HFFc6 (cell line): ENCODE measurements around the gene LILRA2. TPM values are rescaled to one million over a fixed set of nuclear protein-coding genes. Genes with fewer than 3 reads are reported as not detected.
"Not testable (repeated sequence)": the region's sequence is repeated elsewhere in the genome, so short reads cannot be mapped to it uniquely, and the experiment has no call there.

Experiments
- DNase-seq: peaks from one replicate; pipeline ENCODE4 v3.0.0-alpha.2; 2018
- H3K27ac Mint-ChIP-seq: 2 replicates; pipeline ENCODE4 v1.8.0; 2020; ENCODE audit warnings: mild to moderate bottlenecking, mixed read lengths
- H3K27me3 Mint-ChIP-seq: 2 replicates; pipeline ENCODE4 v1.8.0; 2021; ENCODE audit warnings: mild to moderate bottlenecking, moderate library complexity, mixed read lengths; ENCODE audit not compliant: insufficient read depth
- H3K36me3 Mint-ChIP-seq: 2 replicates; pipeline ENCODE4 v1.8.0; 2021; ENCODE audit warnings: low read depth, mixed read lengths
- H3K4me1 Mint-ChIP-seq: 2 replicates; pipeline ENCODE4 v1.8.0; 2020; ENCODE audit warnings: low read depth, mixed read lengths
- H3K4me3 Mint-ChIP-seq: 2 replicates; pipeline ENCODE4 v1.8.0; 2020; ENCODE audit warnings: mild to moderate bottlenecking, moderate library complexity, mixed read lengths
- H3K9me3 Mint-ChIP-seq: 2 replicates; pipeline ENCODE4 v1.8.0; 2020; ENCODE audit warnings: mild to moderate bottlenecking, mixed read lengths
- CTCF ChIP-seq: fragments of 200-600 bp; sonication (generic); IDR thresholded peaks from 2 replicates; pipeline ENCODE4 v1.5.0; 2021; ENCODE audit warnings: antibody characterized with exemption, mild to moderate bottlenecking
- total RNA-seq, 6 experiments: library from RNA; stranded (reverse); fragmentation: NEBNext Ultra II Directional; extraction: Animal tissue kit (Norgen Biotek cat#: 25700); gene quantifications; 2 replicates in 1 of 6; 3 replicates in 5 of 6; pipeline ENCODE4 v1.2.3, GENCODE V29; 2021

Gene LILRA2
- total RNA-seq, 6 experiments from 2014 or later = not detected

- no peaks in the 10 kb centered on the region for H3K27me3 Mint-ChIP-seq
- H3K36me3 Mint-ChIP-seq = no peaks in the 10 kb centered on the region; the same call in 1 of the 2 replicates
- no peak overlapping the region for H3K27ac Mint-ChIP-seq
- no peaks in the 10 kb centered on the region for H3K4me1 Mint-ChIP-seq
- H3K4me3 Mint-ChIP-seq = no peak overlapping the region
- H3K9me3 Mint-ChIP-seq = peaks cover 62% of the 10 kb centered on the region
- no peak for DNase-seq
- TF ChIP-seq CTCF = no peak
Observed at GRCh38 chr19:54587026-54587425, 13.4 kb downstream of the LILRA2 start.

- H3K27ac Mint-ChIP-seq, H3K4me3 Mint-ChIP-seq, H3K4me1 Mint-ChIP-seq, DNase-seq, H3K27me3 Mint-ChIP-seq, H3K36me3 Mint-ChIP-seq: not testable (repeated sequence)
- peaks cover 53% of the 10 kb centered on the region for H3K9me3 Mint-ChIP-seq
Observed at GRCh38 chr19:54593445-54593844, 19.9 kb downstream of the LILRA2 start, which contains the start of gene LILRA1. TSS of gene LILRA1 (plus strand) at chr19:54593632. CDS start at chr19:54594245, 613 bp downstream.

DNA sequence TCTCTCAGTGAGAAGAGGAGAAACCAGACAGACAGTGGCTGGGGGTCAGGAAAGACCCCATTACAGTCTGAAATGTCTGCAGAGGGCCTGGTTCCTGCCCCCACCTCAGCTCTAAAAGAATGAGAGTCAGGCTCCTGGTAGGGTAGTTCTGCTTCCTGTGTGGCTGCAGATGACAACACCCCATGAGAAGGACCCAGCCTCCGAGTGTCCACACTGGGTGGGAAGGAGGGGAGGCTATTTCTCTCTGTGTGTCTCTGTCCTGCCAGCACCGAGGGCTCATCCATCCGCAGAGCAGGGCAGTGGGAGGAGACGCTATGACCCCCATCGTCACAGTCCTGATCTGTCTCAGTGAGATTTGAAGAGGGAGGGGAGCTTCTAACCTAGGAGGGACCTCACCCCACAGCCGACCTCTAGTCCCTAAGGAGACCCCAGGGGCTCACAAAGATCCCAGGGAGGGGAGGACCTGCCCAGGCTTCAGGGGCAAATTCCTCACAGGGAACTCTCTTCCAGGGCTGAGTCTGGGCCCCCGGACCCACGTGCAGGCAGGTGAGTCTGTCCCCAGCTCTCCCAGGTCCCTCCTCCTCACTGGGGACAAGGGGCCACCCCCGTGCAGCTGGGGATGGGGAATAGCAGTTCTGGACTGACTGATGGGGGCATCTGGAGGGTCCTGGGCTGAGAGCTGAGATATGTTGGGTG is 20.5 kb downstream of the LILRA2 start:
- not testable (repeated sequence) for H3K4me3 Mint-ChIP-seq, H3K27ac Mint-ChIP-seq
- peaks cover 50% of the 10 kb centered on the region for H3K9me3 Mint-ChIP-seq

GRCh38 chr19:54594737-54595136 is 21.1 kb downstream of the LILRA2 start:
- TF ChIP-seq CTCF = no peak
- Mint-ChIP-seq H3K9me3 (peaks cover 43% of the 10 kb centered on the region), H3K4me3 (no peak overlapping the region), H3K27me3 (no peaks in the 10 kb centered on the region), H3K27ac (no peak overlapping the region), H3K4me1 (no peaks in the 10 kb centered on the region), H3K36me3 (no peaks in the 10 kb centered on the region)
- DNase-seq = no peak

More for the DNA sequence above, 20.5 kb downstream of the LILRA2 start:
- DNase-seq, H3K4me1 Mint-ChIP-seq, H3K36me3 Mint-ChIP-seq, H3K27me3 Mint-ChIP-seq: not testable (repeated sequence)

- H3K4me1 Mint-ChIP-seq, H3K36me3 Mint-ChIP-seq, H3K27me3 Mint-ChIP-seq, DNase-seq, H3K27ac Mint-ChIP-seq, H3K4me3 Mint-ChIP-seq: not testable (repeated sequence)
- peaks cover 41% of the 10 kb centered on the region for H3K9me3 Mint-ChIP-seq
Observed at GRCh38 chr19:54595680-54596436, 22.3 kb downstream of the LILRA2 start.

DNA sequence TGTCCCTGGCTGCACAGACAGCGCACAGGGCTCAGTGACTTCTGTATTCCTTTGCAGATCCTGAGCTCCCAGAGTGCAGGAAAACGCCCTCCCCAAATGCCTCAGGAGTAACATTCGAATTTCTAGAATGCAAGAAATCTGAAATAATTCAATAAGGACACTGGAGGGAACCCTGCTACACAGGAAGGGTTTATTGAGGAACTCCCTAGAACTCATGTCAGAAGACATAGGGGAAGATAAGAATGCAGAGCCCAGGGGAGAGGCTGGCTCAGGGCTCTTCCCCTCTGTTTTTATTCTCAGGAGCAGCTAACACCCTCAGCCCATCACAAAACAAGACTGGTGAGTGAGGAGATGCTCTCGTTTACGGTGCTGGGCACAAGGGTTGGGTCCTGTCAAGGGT is 26.6 kb downstream of the LILRA2 start:
- Mint-ChIP-seq H3K9me3 (peaks cover 39% of the 10 kb centered on the region), H3K27me3 (no peaks in the 10 kb centered on the region), H3K4me3 (no peak overlapping the region), H3K4me1 (no peaks in the 10 kb centered on the region), H3K27ac (no peak overlapping the region), H3K36me3 (0 out of 2 replicates have a peak, but pooled peaks cover 5% of the 10 kb centered on the region)
- DNase-seq = no peak
- TF ChIP-seq CTCF = no peak

DNA sequence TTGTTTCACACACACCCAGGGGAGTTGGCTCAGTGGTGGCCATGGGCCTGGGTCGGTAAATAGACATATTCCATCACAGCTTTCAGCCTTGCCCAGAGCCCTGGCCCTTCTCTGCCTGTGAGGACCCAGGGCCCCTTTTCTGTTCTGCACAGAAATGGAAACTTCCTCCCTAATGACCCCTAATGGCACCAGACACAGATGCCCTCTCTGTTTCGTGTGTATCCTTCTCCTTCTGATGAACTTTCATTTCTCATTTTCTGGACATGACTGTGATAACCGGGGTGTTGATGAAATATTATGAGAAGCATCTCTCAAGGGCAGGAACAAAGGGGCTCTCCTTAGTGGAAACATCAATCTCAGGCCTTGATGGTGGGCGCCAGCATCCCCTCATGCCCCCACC is 32.6 kb downstream of the LILRA2 start:
- TF ChIP-seq CTCF = no peak
- H3K9me3 Mint-ChIP-seq = peaks cover 67% of the 10 kb centered on the region
- no peaks in the 10 kb centered on the region for H3K4me1 Mint-ChIP-seq
- H3K27me3 Mint-ChIP-seq = peaks cover 2% of the 10 kb centered on the region
- H3K4me3 Mint-ChIP-seq = no peak overlapping the region
- peaks cover 16% of the 10 kb centered on the region for H3K36me3 Mint-ChIP-seq
- DNase-seq = no peak
- H3K27ac Mint-ChIP-seq = no peak overlapping the region
